ENCODE results near the gene SPAG4.
A peak's percentile ranks its signal among the peaks of the same experiment; 100 is the strongest.

The SPAG4 gene

DNA sequence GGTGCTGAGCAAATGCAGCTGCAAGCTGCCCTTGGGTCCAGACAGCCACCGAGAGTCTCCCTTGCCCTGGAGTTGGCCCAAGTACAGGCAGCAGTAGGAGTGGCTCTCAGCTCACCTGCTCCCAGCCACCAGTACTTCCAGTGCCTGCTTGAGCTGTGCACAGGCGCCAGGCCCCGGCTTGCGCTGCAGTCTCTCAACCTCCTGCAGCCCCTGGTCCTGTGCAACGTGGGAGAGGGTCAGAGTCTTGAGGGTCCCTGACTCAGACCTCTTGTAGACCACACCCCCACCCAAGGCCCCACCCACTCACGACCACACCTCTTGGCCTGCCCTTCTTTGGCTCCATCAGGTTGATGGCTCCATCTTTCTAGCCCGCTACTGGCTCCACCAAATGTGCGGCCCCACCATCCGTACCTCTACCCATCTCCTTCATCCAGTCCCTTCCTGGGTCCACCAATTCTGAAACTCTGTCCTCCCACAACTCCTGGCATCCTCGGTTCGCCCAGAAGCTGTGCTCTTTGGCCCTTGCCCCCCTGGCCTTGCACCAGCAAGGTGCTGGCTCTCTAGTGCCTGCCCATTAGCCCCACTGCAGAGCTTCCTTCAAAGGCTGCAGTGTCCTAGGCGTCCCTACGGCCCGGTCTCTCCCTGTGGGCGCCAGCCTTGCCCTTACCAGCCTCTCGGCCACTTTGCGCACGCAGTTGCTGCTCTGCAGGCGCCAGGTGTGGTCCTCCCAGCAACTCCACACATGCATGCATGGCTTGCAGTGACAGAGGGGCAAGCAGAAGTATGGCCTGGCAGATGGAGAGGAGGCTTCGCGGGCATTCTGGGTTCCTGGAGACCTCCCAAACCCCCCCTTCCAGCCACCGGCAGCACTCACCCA lies 16.5 kb upstream of the SPAG4 start:
- no peak for DNase-seq (ENCODE audit: low spot score)

DNA sequence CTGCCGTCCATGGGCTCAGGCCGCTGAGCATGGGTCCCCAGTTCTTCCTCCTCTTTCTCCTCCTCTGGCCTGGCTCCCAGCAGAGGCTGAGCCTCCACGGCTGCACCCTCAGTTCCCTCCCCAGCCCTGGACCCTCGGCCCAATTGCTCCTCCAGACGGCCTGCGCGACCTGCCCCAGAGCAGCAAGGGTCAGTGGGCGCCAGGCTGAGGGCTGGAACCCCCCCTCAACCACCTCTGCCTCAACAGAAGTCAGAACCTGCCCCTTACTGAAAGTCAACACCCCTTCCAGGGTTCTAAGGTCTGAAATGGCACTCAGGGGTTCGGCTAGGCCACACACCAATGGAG lies 15.9 kb upstream of the SPAG4 start:
- DNase-seq (ENCODE audit: low spot score) = no peak

DNA sequence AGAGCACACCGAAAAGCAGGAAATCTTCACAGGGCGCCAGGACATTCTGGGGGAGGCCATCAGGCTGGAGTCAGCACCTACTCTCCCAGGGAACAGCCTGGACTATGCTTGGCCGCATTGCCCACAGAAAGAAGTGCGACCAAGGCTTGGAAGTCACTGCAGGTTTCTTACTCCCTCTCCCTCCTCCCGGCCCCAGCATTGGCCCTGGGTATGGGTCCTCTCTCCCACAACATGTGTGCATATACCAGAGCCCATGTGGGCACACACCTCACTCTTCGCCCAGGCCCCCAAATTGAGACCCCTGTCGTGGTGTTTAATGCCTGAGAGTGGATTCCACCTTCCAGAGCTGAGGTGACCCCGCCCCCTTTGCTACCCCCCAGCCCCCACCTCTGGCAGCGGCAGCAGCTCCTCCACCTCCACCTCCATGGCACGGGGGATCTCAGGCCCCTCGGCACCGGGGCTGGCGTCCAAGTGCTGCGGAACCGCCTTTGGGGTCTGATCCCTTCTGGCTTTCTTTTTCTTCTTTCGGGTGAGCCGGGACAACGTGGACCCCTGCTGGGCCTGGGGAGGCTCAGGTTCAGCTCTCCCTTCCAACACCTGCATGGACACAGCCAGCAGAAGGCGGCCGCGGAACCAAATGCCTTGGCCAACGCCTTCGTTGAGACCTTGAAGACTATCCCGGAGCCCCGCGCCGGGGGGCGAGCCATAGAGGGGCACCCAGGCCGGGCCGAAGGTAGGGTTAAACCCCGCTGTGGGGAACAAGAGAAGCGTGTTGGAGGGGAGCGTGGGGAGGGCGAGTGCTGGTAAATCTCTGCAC lies 15.2 kb upstream of the SPAG4 start:
- DNase-seq (ENCODE audit: low spot score) = no peak

DNA sequence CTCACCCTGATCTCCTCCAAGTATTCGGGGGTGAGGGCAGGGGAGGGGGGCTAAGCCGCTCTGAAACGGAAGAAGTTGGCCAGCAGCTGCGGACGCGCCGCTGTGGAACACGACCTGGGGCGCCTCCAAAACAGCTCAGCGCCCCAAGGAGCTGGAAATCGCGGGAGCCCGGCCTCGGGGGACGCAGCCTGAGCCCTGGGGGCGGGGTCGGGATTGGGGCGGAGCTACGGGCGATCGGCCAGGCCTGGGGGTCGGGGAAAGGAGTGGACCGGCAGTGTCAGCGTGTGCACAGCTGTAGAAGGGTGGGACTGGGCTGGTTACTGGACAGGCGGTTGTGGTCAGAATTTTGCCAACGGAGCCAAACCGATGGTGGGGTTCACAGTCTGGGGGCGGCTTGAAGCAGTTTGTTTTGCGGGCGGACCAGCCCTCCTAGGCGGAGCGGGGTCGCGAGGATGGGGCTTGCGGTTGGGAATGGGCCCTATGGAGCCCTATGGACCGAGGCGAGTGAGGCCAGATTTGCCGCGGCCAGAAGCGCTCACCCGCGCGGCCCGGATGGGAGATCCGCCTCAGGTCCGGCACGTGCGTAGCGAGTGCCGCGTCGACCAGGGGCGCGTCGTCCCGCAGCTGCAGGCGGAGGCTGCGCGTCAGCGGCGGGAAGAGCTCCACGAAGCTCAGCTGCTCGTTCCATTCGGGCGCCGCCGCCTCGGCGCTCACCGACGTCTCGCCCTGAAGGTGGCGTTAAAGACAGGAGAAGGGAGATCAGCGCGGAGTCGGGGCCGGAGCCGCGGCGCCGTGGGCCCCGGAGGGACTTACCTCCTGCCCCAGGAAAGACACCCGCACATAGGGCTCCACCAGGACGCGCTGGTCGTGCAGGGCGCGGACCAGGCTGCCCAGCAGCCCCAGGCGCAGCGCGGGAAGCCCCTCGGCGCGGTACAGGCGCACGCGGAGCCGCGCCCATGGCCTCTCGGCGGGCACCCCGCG lies 14.3 kb upstream of the SPAG4 start:
- DNase-seq (ENCODE audit: low spot score) = peak; percentile 77

DNA sequence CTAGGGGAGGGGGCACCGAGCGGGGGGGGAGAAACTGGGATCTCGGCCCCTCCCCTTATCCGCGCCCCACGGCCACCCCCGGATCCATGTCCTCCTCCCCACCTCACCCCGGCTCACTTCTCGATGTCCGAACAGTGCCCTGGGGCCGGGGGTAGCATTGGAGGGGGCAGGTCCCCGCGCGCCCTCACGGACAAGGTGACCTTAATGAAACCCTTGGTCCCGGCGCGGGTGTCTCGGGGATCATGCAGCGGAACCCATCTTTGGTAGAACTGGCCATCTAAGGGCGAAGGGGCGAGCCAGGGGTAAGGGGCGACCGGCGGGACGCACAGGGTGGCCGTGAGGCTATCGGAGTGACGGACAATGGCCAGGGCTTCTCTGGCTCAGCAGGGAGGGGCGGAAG lies 13.6 kb upstream of the SPAG4 start:
- DNase-seq (ENCODE audit: low spot score) = no peak

DNA sequence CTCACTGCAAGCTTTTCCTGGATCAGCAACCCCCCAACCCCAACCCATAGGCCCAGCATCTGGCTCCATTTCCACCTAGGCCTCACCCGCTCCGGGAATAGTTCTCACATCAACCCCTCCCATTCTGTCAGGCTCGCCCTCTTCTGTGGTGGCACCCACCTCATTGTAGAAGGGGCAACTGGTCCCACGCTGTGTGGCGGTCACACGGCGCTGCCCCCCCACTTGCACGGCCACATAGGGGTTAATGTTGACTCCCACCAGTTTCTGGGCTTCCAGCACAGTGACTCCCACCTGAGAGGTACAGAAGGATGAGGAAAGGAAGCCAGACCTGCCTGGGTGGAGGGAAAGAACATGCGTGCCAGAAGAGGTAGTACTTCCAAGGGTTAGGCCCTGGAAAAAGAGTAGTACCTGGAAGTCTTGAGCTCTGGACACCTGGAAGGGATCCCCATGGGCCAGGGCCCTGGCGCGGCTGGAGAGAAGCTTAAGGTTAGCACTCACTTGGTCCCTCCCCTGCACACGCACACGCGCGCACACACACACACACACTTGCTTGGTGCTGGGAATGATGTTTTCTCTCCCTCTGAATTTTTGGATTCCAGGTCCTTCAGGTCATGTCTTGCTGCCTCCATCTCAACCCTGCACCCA lies 12.7 kb upstream of the SPAG4 start:
- DNase-seq (ENCODE audit: low spot score) = no peak

DNA sequence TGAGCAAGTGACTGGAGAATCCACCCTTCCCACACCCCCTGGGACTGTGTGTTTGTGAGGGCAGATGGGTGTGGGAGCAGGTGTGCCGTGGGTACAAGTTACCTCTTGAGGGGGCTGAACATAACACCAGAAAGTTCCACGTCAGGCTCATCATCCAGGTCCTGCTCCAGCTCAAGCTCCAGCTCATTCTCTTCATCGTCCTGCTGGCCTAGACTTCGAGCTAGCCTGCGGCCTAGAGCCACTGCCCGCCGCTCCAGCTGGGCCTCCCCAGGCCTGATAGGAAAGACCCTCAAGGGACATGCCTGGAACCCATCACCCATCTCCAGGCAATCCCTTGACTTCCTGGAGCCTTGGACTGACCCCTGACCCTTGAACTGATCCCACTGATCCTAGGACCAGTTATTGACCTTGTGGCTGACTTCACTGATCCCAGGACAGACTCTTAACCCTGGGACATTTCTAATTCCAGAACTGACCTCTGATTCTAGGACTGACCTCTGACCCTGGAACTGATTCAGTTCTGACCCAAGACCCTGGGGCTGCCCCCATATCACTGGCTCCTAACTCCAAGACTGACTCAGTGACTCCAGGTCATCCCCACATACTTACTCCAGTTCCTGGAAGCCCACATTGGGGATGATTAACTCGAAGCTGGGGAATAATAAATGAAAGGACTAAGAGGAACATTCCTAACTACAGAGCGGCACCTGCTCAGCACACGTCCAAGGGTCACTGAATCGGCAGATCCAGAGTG lies 11.8 kb upstream of the SPAG4 start:
- no peak for DNase-seq (ENCODE audit: low spot score)

DNA sequence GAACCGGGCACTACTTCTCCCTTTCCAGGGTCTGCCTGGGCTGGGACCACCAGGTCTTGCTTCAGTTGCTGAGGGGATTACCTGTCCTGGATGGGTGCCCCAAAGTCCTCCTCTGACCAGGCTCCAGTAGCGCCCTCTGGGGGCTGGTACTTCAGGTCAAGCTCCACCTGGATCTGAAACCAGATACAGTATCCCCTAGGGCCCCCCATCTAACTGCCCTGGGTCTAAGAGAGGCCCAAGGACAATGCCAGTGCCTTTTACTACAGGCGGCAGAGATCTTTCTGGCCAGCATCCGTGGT lies 11.2 kb upstream of the SPAG4 start:
- no peak for DNase-seq (ENCODE audit: low spot score)

DNA sequence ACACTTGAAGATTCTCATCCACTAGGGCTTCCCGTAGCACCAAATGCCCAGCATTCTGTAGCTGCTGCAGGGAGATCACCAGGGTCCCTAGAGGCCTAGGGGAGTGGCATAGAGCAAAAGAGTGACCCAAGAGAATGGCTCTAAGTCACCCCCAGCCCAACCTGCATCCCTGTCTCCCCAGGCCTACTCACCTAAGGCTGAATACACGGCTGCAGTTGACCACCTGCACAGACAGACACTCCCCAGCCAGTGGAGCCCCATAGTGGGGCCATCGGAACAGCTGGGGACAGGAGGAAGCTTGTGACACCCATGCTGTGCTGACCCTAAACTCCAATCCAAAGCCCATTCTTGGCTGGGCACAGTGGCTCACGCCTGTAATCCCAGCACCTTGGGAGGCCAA lies 9.5 kb upstream of the SPAG4 start:
- no peak for DNase-seq (ENCODE audit: low spot score)

DNA sequence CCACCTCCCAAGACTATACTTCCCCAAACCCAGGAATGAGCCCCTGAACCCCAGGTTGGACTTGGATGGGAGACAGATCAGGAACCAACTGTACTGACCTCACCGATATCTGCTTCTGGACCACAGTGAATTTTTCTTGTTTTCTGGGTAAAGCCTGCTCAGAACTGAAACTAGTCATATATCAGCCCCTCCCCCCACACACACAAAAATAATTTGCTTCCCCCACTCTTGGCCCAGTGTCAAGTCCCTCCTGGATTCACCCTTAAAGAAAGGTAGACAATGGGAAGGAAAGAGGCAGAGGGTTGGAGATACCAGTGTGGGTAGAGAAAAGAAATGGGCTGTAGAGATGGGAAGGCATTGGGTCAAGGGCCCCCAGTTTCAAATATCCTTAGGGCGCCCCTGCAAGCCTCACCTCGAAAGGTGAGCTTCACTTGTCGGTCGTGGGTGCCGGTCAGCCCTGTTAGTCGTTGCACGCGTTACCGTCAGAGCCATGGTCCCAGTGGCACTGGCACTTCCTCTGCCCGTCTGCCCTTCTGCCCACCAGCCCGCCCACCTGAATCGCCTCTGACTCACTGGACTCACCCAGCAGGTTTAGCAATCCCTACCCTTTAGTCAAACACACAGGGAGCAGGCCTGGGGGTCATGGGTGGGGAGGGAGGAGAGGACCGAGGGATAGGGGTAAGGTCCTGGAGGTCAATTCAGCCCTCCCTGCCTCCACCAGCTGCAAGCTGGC lies 8.5 kb upstream of the SPAG4 start:
- DNase-seq (ENCODE audit: low spot score) = no peak

DNA sequence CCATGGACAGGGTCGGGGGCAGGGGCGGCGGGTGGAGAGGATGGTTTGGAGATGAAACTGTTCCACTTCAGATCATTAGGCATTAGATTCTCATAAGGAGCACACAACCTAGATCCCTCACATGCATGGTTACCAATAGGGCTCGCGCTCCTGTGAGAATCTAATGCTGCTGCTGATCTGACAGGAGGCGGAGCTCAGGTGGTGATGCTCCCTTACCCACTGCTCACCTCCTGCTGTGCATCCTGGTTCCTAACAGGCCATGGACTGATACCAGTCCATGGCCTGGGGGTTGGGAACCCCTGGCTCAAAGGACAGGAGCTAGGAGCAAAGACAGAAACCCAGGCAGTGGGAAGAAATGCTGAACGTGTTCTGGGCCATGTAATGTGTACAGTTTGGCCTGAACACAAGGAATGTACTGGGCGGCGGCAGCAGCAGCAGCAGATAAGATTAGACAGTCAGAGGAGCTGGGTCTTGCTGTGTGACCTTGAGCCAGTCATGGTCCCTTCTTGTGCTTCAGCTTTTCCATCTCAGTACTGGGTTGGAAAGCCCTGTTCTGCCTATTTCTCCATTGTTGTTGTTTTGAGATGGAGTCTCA lies 4.7 kb upstream of the SPAG4 start:
- no peak for DNase-seq (ENCODE audit: low spot score)

DNA sequence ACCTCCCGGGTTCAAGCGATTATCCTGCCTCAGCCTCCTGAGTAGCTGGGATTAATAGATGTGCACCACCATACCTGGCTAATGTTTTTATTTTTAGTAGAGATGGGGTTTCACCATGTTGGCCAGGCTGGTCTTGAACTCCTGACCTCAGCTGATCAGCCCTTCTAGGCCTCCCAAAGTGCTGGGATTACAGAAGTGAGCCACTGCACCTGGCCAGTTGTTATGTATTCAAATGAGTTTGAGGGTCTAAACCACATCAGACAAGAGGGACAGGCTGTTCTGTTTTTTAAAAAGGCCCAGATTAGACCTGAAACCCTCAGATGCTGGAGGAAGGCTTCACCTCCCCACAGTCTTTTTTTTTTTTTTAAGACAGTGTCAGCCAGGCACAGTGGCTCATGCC lies 4.1 kb upstream of the SPAG4 start:
- DNase-seq (ENCODE audit: low spot score) = no peak

DNA sequence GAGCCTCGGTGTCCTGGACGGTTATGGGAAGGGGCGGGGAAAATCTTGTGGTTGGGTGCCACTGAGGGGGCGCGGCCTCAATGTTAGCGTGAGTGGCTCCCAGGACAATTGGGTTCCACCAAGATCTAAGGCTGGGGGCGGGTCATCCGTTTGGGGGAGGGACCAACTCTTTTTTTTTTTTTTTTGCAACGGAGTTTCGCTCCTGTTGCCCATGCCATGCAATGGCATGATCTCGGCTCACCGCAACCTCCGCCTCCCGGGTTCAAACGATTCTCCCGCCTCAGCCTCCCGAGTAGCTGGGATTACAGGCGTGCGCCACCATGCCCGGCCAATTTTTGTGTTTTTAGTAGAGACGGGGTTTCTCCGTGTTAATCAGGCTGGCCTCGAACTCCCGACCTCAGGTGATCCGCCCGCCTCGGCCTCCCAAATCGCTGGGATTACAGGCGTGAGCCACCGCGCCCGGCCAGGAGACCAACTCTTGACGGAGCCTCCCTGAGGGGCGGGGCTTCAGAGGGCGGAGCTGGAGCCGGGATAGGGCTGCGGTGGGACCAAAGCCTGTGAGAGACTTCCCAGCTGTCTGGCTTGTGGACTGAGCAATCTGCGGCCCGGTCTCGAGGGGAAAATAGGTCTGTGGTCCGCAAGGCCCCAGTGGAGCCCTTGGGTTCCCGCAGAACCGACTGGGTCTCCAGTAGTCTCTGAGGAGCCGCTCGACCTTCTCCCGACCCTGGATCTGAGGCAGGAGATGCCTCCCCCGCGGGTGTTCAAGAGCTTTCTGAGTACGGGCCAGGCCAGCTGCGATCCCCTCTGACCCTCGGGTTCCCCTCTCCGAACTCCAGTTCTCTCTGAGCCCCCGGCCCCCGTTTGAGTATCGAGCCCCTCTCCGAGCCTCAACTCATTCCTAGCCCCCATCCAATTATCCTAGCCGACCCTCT lies 1.1 kb downstream of the SPAG4 start:
- DNase-seq (ENCODE audit: low spot score) = peak; percentile 98

DNA sequence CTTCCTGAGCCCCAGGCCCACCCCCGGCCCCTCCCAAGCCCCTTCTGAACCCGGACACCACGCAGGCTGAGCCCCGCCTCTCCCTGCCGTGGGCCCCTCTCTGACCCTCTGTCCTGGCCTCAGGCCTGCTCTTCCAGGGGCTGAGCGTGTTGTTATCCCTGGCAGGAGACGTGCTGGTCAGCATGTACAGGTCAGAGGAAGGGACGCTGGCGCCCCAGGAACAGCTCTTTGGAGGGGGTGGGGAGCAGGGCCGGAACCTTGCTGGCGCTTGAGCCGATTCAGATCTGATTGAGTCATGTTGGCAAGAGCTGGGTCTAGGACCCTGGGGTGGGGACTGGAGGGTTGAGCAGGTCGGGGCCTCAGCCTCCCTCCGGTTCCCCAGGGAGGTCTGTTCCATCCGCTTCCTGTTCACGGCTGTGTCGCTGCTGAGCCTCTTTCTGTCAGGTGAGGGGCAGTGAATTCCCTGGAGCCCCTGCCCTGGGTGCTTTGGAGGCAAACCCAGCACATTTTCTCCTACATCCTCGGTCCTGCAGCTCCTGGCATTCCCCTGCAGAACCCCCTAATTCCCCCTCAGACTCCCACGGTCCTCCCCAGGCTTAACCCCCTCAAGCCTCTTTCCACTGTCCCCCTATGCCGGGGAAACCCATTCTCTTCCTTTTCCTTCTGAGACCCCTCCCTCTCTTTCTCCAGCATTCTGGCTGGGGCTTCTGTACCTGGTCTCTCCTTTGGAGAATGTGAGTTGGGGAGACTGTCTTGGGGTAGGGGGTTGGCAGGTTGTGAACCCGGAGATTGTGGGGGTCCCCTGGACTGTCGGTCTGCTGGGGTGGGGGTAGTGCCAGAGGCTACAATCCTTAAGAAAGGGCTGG lies 2.0 kb downstream of the SPAG4 start:
- DNase-seq (ENCODE audit: low spot score) = peak; percentile 59

DNA sequence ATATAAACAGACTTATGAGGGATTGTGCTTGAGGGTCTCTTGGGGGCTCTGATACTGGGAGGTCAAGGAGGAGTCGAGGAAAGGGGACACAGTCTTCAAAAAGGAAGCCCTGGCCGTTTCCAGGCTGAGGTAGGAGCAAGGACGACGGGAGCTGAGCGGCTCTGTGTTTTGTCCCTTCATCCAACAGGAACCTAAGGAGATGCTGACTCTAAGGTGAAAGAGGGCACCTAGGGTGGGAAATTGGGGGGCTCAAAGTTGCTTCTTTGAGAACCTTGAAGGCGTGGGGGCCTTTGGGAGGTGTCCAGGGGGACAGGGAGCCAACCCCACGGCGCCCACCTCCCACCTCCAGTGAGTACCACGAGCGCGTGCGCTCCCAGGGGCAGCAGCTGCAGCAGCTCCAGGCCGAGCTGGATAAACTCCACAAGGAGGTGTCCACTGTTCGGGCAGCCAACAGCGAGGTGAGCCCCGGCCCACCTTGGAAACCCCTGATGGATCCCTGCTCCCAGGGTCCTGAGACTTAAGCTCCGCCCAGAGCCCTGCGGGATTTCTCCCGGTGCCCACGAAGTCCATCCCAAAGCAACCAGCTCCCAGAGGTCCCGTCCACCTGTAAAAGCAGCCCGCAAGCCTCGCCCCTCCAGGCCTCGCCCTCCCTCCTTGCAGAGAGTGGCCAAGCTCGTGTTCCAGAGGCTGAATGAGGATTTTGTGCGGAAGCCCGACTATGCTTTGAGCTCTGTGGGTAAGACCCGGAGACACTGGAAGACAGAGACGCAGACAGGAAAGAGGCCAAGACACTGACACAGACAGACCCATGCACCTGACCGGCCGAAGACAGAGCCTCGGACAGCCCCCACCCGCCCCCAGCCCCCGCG lies 2.9 kb downstream of the SPAG4 start:
- DNase-seq (ENCODE audit: low spot score) = peak; percentile 47

DNA sequence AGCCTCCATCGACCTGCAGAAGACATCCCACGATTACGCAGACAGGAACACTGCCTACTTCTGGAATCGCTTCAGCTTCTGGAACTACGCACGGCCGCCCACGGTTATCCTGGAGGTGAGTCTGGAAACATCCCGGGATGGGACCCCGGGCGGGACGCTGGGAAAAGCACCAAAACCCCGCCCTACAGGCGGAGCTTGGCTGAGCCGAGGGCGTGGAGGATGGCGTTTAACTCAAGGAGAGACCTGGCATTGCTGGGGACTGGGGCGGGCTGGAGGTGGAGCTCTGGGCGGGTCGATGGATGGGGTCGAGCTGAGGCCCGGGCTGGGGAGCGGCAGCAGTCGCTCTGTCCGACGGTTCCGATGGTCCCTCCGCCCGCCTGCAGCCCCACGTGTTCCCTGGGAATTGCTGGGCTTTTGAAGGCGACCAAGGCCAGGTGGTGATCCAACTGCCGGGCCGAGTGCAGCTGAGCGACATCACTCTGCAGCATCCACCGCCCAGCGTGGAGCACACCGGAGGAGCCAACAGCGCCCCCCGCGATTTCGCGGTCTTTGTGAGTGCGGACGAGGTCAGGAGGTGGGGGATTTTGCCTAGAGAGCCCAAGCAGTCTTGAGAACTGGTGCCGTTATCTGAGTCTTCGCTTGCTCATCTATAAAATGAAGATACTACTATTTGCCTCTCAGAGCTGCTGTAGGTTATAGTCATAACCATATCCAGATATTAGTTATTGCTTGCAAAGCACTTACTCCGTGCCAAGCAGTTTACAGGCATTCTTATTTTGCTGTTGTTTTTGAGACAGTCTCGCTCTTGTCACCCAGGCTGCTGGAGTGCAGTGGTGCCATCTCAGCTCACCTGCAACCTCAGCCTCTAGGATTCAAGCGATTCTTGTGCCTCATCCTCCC lies 3.8 kb downstream of the SPAG4 start:
- peak; percentile 89 for DNase-seq (ENCODE audit: low spot score)
